Mammary epithelial cell (primary cell): ENCODE measurements around the gene GAA.

Experiments used
- EZH2 ChIP-seq: IDR thresholded peaks from 2 replicates; pipeline ENCODE4 v1.6.1; 2012; ENCODE audit warnings: low read length, inconsistent platforms, borderline replicate concordance
- TF ChIP-seq, protein P1 (sequence below), 2 donors: IDR thresholded peaks in 1 of 2; conservative IDR thresholded peaks in 1 of 2; 2 replicates each; pipeline ENCODE4 v1.5.1; 2011 to 2012; ENCODE audit warnings: inconsistent platforms in 2 of 2, low read length in 2 of 2, mild to moderate bottlenecking in 2 of 2, control low read depth in 1 of 2, low read depth in 1 of 2; ENCODE audit not compliant: insufficient read depth in 1 of 2; ENCODE audit errors: extremely low read depth in 1 of 2

DNA sequence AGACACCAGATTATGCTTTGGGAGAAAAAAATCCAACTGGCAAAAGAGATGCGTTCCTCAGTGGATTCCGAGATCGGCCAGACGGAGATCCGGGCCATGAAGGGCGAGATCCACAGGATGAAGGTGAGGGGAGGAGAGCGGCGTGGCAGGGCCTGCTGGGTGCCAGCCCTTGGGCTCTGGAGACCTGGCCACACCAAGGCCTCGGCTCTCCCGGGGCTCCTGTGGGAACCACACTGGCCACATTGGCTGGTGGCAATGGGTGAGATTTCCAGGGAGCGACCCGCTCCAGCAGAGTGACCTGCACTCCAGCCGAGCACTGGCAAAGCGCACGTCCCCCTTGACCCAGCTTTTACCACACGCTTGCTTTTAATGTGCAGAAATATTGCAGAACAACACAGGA lies 11.6 kb upstream of the GAA start:
- TF ChIP-seq, protein P1, sequence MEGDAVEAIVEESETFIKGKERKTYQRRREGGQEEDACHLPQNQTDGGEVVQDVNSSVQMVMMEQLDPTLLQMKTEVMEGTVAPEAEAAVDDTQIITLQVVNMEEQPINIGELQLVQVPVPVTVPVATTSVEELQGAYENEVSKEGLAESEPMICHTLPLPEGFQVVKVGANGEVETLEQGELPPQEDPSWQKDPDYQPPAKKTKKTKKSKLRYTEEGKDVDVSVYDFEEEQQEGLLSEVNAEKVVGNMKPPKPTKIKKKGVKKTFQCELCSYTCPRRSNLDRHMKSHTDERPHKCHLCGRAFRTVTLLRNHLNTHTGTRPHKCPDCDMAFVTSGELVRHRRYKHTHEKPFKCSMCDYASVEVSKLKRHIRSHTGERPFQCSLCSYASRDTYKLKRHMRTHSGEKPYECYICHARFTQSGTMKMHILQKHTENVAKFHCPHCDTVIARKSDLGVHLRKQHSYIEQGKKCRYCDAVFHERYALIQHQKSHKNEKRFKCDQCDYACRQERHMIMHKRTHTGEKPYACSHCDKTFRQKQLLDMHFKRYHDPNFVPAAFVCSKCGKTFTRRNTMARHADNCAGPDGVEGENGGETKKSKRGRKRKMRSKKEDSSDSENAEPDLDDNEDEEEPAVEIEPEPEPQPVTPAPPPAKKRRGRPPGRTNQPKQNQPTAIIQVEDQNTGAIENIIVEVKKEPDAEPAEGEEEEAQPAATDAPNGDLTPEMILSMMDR (conservative IDR thresholded peaks at IDR 0.05 in 1 of 2, IDR thresholded peaks at IDR 0.05 in 1 of 2; ENCODE audit: extremely low read depth in 1 of 2, insufficient read depth in 1 of 2, low read depth in 1 of 2, low read length in 2 of 2): no peak
- TF ChIP-seq EZH2: no peak
